ENCODE results near the gene ZC3H18. TPM values are rescaled to one million over a fixed set of nuclear protein-coding genes. Genes with fewer than 3 reads are reported as not detected.
A peak's percentile ranks its signal among the peaks of the same experiment; 100 is the strongest.

Gene ZC3H18
- polyA plus RNA-seq, 1 donor from 2014 or later = 12.8 TPM

- H2AFZ ChIP-seq (ENCODE audit: low read depth, low read length) = no peak overlapping the region
- H3K4me3 ChIP-seq (ENCODE audit: low read length) = peak overlapping the region; percentile 56
- TF ChIP-seq POLR2AphosphoS5 (IDR thresholded peaks at IDR 0.05) (no peak), EP300 (conservative IDR thresholded peaks at IDR 0.05; ENCODE audit: poor library complexity, severe bottlenecking) (no peak), RAD21 (conservative IDR thresholded peaks at IDR 0.05) (no peak), EZH2 (IDR thresholded peaks at IDR 0.05; ENCODE audit: borderline replicate concordance, insufficient read depth, low read length, poor library complexity, severe bottlenecking) (no peak), SMC3 (conservative IDR thresholded peaks at IDR 0.05; ENCODE audit: poor library complexity) (no peak), CTCF (IDR thresholded peaks at IDR 0.05; ENCODE audit: poor library complexity, severe bottlenecking) (no peak), REST (IDR thresholded peaks at IDR 0.05; ENCODE audit: borderline replicate concordance) (no peak), MXI1 (conservative IDR thresholded peaks at IDR 0.05; ENCODE audit: poor library complexity, severe bottlenecking) (no peak), TAF1 (IDR thresholded peaks at IDR 0.05; ENCODE audit: low read depth) (no peak)
- no peaks in the 10 kb centered on the region for H3K79me2 ChIP-seq (replicated peaks; ENCODE audit: insufficient read depth, low read length)
- no peak overlapping the region for H3K27ac ChIP-seq (ENCODE audit: low read length)
- no peaks in the 10 kb centered on the region for H3K9me2 ChIP-seq (ENCODE audit: insufficient read depth, low read length)
- no peaks in the 10 kb centered on the region for H3F3A ChIP-seq (ENCODE audit: insufficient read depth, low read length, poor library complexity, severe bottlenecking)
- peak overlapping the region; percentile 7 for H3K9ac ChIP-seq (ENCODE audit: low read length)
- H3K4me2 ChIP-seq (ENCODE audit: low read length) = no peak overlapping the region
- no peaks in the 10 kb centered on the region for H3K27me3 ChIP-seq (ENCODE audit: insufficient read depth, low read depth, low read length)
- no peaks in the 10 kb centered on the region for H4K20me1 ChIP-seq (ENCODE audit: insufficient read depth)
- no peaks in the 10 kb centered on the region for H3K9me3 ChIP-seq (ENCODE audit: low read length)
- H3K36me3 ChIP-seq (ENCODE audit: insufficient read depth, low read length) = no peaks in the 10 kb centered on the region
Observed at GRCh38 chr16:88649924-88650748, 79.9 kb downstream of the ZC3H18 start.

GRCh38 chr16:88650749-88651275 lies 80.6 kb downstream of the ZC3H18 start, which contains the start of gene CYBA:
Gene CYBA (minus strand): TSS chr16:88651053. CDS start chr16:88651013, 40 bp downstream.
- H4K20me1 ChIP-seq (ENCODE audit: insufficient read depth) = no peaks in the 10 kb centered on the region
- H3K9me2 ChIP-seq (ENCODE audit: insufficient read depth, low read length) = no peaks in the 10 kb centered on the region
- H3K9me3 ChIP-seq (ENCODE audit: low read length) = no peaks in the 10 kb centered on the region
- H3F3A ChIP-seq (ENCODE audit: insufficient read depth, low read length, poor library complexity, severe bottlenecking) = no peaks in the 10 kb centered on the region
- H3K4me3 ChIP-seq (ENCODE audit: low read length) = peak within 1 kb of the TSS; percentile 56
- H3K27me3 ChIP-seq (ENCODE audit: insufficient read depth, low read depth, low read length) = no peaks in the 10 kb centered on the region
- no peak within 1 kb of the TSS for H2AFZ ChIP-seq (ENCODE audit: low read depth, low read length)
- no peak within 1 kb of the TSS for H3K4me2 ChIP-seq (ENCODE audit: low read length)
- peak within 1 kb of the TSS; percentile 7 for H3K9ac ChIP-seq (ENCODE audit: low read length)
- no peak within 1 kb of the TSS for H3K27ac ChIP-seq (ENCODE audit: low read length)
- no peaks in the 10 kb centered on the region for H3K79me2 ChIP-seq (replicated peaks; ENCODE audit: insufficient read depth, low read length)
- H3K36me3 ChIP-seq (ENCODE audit: insufficient read depth, low read length) = no peaks in the 10 kb centered on the region
- TF ChIP-seq RAD21 (conservative IDR thresholded peaks at IDR 0.05) (no peak), EZH2 (IDR thresholded peaks at IDR 0.05; ENCODE audit: borderline replicate concordance, insufficient read depth, low read length, poor library complexity, severe bottlenecking) (no peak), REST (IDR thresholded peaks at IDR 0.05; ENCODE audit: borderline replicate concordance) (no peak)
